CD14-positive monocyte (primary cell): ENCODE results near the gene PHACTR2. TPM values are rescaled to one million over a fixed set of nuclear protein-coding genes. Genes with fewer than 3 reads are reported as not detected.
A peak's percentile ranks its signal among the peaks of the same experiment; 100 is the strongest.

Experiments used
- DNase-seq, 3 donors: peaks; one replicate each; pipeline ENCODE4 v3.0.0-alpha.2; 2011 to 2022
- H2AFZ ChIP-seq: 2 replicates; pipeline ENCODE4 v1.6.0; 2012; ENCODE audit warnings: mild to moderate bottlenecking, low read depth, low read length, inconsistent platforms; ENCODE audit not compliant: insufficient read depth, poor library complexity, severe bottlenecking
- H3K27ac ChIP-seq, 2 donors: 1 replicate in 1 of 2; 2 replicates in 1 of 2; pipeline ENCODE4 v1.5.1; 2012 to 2013; ENCODE audit warnings: low read length in 2 of 2, control low read depth in 1 of 2, inconsistent platforms in 1 of 2, low read depth in 1 of 2, mild to moderate bottlenecking in 1 of 2
- H3K27me3 ChIP-seq, 2 donors: one replicate each; pipeline versions ENCODE4 v1.6.0 to v1.6.1; 2011 to 2013; ENCODE audit warnings: low read length in 2 of 2; ENCODE audit not compliant: control insufficient read depth in 2 of 2, insufficient read depth in 2 of 2
- H3K36me3 ChIP-seq, 2 donors: replicated peaks in 1 of 2; 1 replicate in 1 of 2; 2 replicates in 1 of 2; pipeline versions ENCODE4 v1.5.1 to v1.6.1; 2012 to 2013; ENCODE audit warnings: low read length in 2 of 2, control low read depth in 1 of 2, inconsistent platforms in 1 of 2, mild to moderate bottlenecking in 1 of 2; ENCODE audit not compliant: insufficient read depth in 2 of 2, control insufficient read depth in 1 of 2
- H3K4me1 ChIP-seq, 2 donors: 1 replicate in 1 of 2; 2 replicates in 1 of 2; pipeline versions ENCODE4 v1.5.1 to v1.6.1; 2012 to 2013; ENCODE audit warnings: low read length in 2 of 2, control low read depth in 1 of 2, inconsistent platforms in 1 of 2, mild to moderate bottlenecking in 1 of 2, moderate library complexity in 1 of 2; ENCODE audit not compliant: insufficient read depth in 2 of 2, control insufficient read depth in 1 of 2
- H3K4me2 ChIP-seq: replicated peaks from 2 replicates; pipeline ENCODE3; 2012; ENCODE audit warnings: low read length, moderate library complexity, mild to moderate bottlenecking; ENCODE audit not compliant: poor library complexity, severe bottlenecking; ENCODE audit errors: extremely low read depth
- H3K4me3 ChIP-seq, 3 experiments: fragments of 200-600 bp in 1 of 3; sonication (generic) in 1 of 3; replicated peaks in 1 of 3; 1 replicate in 2 of 3; 2 replicates in 1 of 3; pipeline ENCODE4 v1.5.1; 2011 to 2013; ENCODE audit warnings: low read length in 3 of 3, mild to moderate bottlenecking in 3 of 3, control low read depth in 2 of 3, low read depth in 2 of 3, inconsistent platforms in 1 of 3, moderate library complexity in 1 of 3
- H3K79me2 ChIP-seq: 2 replicates; pipeline ENCODE4 v1.6.0; 2012; ENCODE audit warnings: mild to moderate bottlenecking, control low read depth, inconsistent platforms, low read length, moderate library complexity; ENCODE audit not compliant: insufficient read depth
- H3K9ac ChIP-seq: 2 replicates; pipeline ENCODE4 v1.6.0; 2017; ENCODE audit warnings: low read length, mild to moderate bottlenecking; ENCODE audit not compliant: insufficient read depth, poor library complexity, severe bottlenecking
- H3K9me3 ChIP-seq, 2 donors: replicated peaks in 1 of 2; 1 replicate in 1 of 2; 2 replicates in 1 of 2; pipeline versions ENCODE4 v1.5.1 to v1.6.1; 2012 to 2013; ENCODE audit warnings: low read length in 2 of 2, control low read depth in 1 of 2; ENCODE audit not compliant: control insufficient read depth in 1 of 2, insufficient read depth in 1 of 2
- H4K20me1 ChIP-seq: 2 replicates; pipeline ENCODE4 v1.6.0; 2012; ENCODE audit warnings: mild to moderate bottlenecking, low read length, control low read depth, moderate library complexity; ENCODE audit not compliant: insufficient read depth
- H3K27ac Mint-ChIP-seq, 7 donors: one replicate each; pipeline ENCODE4 v1.8.0; 2020; ENCODE audit warnings: mild to moderate bottlenecking in 7 of 7, mixed read lengths in 7 of 7, moderate library complexity in 6 of 7, inconsistent platforms in 2 of 7
- H3K27me3 Mint-ChIP-seq, 3 donors: one replicate each; pipeline ENCODE4 v1.8.0; 2021 to 2022; ENCODE audit warnings: low read depth in 3 of 3, mild to moderate bottlenecking in 3 of 3, mixed read lengths in 3 of 3, moderate library complexity in 3 of 3, inconsistent platforms in 1 of 3
- H3K36me3 Mint-ChIP-seq, 2 donors: one replicate each; pipeline ENCODE4 v1.8.0; 2020; ENCODE audit warnings: mixed read lengths in 2 of 2, inconsistent platforms in 1 of 2, mild to moderate bottlenecking in 1 of 2
- H3K4me1 Mint-ChIP-seq: one replicate; pipeline ENCODE4 v1.8.0; 2020; ENCODE audit warnings: mild to moderate bottlenecking, mixed read lengths
- H3K4me3 Mint-ChIP-seq, 2 donors: one replicate each; pipeline ENCODE4 v1.8.0; 2020; ENCODE audit warnings: mild to moderate bottlenecking in 2 of 2, mixed read lengths in 2 of 2, moderate library complexity in 1 of 2
- H3K9me3 Mint-ChIP-seq, 7 donors: one replicate each; pipeline ENCODE4 v1.8.0; 2020 to 2022; ENCODE audit warnings: mixed read lengths in 7 of 7, mild to moderate bottlenecking in 6 of 7, moderate library complexity in 6 of 7, inconsistent platforms in 2 of 7
- WGBS: methylation state at CpG from one replicate; pipeline ENCODE4 v1.1.5; 2013; ENCODE audit warnings: missing lambda C conversion rate; ENCODE audit not compliant: insufficient coverage; 5-methylcytosine and 5-hydroxymethylcytosine counted together
- intact Hi-C, 2 donors: fragments of 100-400 bp; cut with micrococcal nuclease; formaldehyde crosslinking; loops; one replicate each; pipeline versions ENCODE4 v1.15.0 to v1.15.1; 2023
- polyA plus RNA-seq, 3 donors: library from polyadenylated mRNA; depleted of rRNA in 1 of 3; unstranded in 2 of 3; stranded (reverse) in 1 of 3; fragments of 300-500 nt in 2 of 3; fragments of >200 nt in 1 of 3; fragmentation: Illumina TruSeq in 2 of 3; gene quantifications; 1 replicate in 2 of 3; 2 replicates in 1 of 3; pipeline ENCODE4 v1.2.3, GENCODE V29; 2012 to 2021
- TF ChIP-seq, protein P1 (sequence below): fragments of 200-600 bp; IDR thresholded peaks from one replicate; pipeline ENCODE4 v1.8.0; 2022; ENCODE audit warnings: antibody characterized with exemption, mild to moderate bottlenecking

Gene PHACTR2
- polyA plus RNA-seq, 3 donors, result 9.6 to 11.6 (median 11.2) TPM

DNA sequence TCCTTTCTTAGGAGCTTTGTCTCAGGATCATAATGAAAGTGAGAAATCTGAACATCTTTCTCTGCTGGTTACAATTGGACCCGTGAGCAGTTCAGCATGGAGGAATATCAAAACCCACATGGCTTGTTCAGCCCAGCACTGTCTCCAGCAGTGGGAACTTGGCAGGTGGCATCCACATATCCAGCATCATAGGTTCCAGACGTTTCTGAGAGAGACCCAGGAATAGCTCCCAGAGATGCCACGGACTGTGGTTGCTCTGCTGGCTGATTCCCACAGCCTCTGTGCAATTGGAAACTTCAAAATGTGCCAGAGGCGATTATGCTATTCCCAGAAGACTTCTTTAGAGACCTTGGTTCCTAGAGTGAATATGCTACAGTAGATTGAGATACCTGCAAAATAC lies 76.4 kb downstream of the PHACTR2 start:
- no peak overlapping the region for H3K4me3 Mint-ChIP-seq
- intact Hi-C loops, result no loop called here

DNA sequence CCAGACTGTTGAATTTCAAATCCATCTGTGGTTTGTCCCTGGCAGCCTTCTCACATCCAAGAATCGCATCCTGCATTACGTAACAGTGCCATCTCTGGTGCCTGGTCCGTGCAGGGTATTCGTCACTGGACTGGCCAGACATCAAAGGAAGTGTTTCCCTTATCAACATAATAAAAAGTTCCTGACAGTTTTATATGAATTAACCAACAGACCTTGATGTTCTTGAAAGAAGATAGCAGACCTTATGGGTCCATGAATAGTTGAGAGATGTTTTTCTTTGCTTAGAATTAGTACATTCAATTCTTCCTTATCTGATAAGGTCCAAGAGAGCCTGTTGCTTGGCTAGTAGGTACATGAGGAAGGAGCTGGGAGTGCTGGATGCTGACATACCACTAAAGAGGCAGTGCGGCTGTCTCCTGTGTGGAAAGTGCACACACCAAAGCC lies 77.6 kb downstream of the PHACTR2 start:
- Histone ChIP-seq H3K79me2 (no peaks in the 10 kb centered on the region), H3K27ac (no peak overlapping the region), H2AFZ (no peak overlapping the region), H3K27me3 (no peaks in the 10 kb centered on the region), H3K4me2 (no peak overlapping the region), H3K36me3 (peaks cover 2 to 37% of the 10 kb centered on the region in 2 donors), H3K9me3 (no peaks in the 10 kb centered on the region), H3K4me1 (peaks cover 13 to 15% of the 10 kb centered on the region in 2 donors), H3K9ac (no peak overlapping the region), H3K4me3 (no peak overlapping the region), H4K20me1 (no peaks in the 10 kb centered on the region)
- H3K4me1 Mint-ChIP-seq, result peaks cover 29% of the 10 kb centered on the region
- intact Hi-C loops, result no loop called here
- peaks cover 27 to 30% of the 10 kb centered on the region in 2 donors for H3K36me3 Mint-ChIP-seq
- H3K27ac Mint-ChIP-seq, result no peak overlapping the region
- TF ChIP-seq, protein P1, sequence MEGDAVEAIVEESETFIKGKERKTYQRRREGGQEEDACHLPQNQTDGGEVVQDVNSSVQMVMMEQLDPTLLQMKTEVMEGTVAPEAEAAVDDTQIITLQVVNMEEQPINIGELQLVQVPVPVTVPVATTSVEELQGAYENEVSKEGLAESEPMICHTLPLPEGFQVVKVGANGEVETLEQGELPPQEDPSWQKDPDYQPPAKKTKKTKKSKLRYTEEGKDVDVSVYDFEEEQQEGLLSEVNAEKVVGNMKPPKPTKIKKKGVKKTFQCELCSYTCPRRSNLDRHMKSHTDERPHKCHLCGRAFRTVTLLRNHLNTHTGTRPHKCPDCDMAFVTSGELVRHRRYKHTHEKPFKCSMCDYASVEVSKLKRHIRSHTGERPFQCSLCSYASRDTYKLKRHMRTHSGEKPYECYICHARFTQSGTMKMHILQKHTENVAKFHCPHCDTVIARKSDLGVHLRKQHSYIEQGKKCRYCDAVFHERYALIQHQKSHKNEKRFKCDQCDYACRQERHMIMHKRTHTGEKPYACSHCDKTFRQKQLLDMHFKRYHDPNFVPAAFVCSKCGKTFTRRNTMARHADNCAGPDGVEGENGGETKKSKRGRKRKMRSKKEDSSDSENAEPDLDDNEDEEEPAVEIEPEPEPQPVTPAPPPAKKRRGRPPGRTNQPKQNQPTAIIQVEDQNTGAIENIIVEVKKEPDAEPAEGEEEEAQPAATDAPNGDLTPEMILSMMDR, result no peak
- no peak for DNase-seq
- no peaks in the 10 kb centered on the region for H3K9me3 Mint-ChIP-seq
- H3K27me3 Mint-ChIP-seq, result no peaks in the 10 kb centered on the region
- WGBS, result 38% methylated on average over 3 of the region's 5 CpGs
- no peak overlapping the region for H3K4me3 Mint-ChIP-seq

More for the DNA sequence above, 76.4 kb downstream of the PHACTR2 start:
- no peaks in the 10 kb centered on the region for H3K27me3 ChIP-seq
- no peaks in the 10 kb centered on the region for H3K9me3 ChIP-seq
- H3K9ac ChIP-seq, result no peak overlapping the region
- no peaks in the 10 kb centered on the region for H3K79me2 ChIP-seq
- H3K4me2 ChIP-seq, result no peak overlapping the region
- H3K27ac Mint-ChIP-seq, result peak overlapping the region in 1 of 7 donors; percentile 18
- DNase-seq, result no peak
- H3K27me3 Mint-ChIP-seq, result no peaks in the 10 kb centered on the region
- WGBS, result 93% methylated on average over 3 of the region's 4 CpGs
- no peaks in the 10 kb centered on the region for H3K9me3 Mint-ChIP-seq
- H2AFZ ChIP-seq, result no peak overlapping the region
- peaks cover 2 to 4% of the 10 kb centered on the region in 2 donors for H3K4me1 ChIP-seq
- no peaks in the 10 kb centered on the region for H4K20me1 ChIP-seq
- TF ChIP-seq, protein P1, result no peak
- H3K27ac ChIP-seq, result no peak overlapping the region
- H3K4me3 ChIP-seq, result no peak overlapping the region
- peaks cover 2 to 37% of the 10 kb centered on the region in 2 donors for H3K36me3 ChIP-seq
- peaks cover 30% of the 10 kb centered on the region in 2 donors for H3K36me3 Mint-ChIP-seq
- H3K4me1 Mint-ChIP-seq, result peaks cover 18% of the 10 kb centered on the region
